Tibial nerve (tissue), 4 donors: Measurements from ENCODE around the gene ACAD9. TPM values are rescaled to one million over a fixed set of nuclear protein-coding genes. Genes with fewer than 3 reads are reported as not detected.

Experiments
- DNase-seq, 2 donors: peaks; one replicate each; pipeline ENCODE4 v3.0.0-alpha.2; 2019; ENCODE audit warnings: low spot score in 2 of 2
- H3K27ac ChIP-seq, 4 donors: fragments of 200-600 bp; sonication (generic) in 3 of 4; one replicate each; pipeline ENCODE4 v1.5.1; 2017 to 2019; ENCODE audit warnings: mild to moderate bottlenecking in 1 of 4
- H3K27me3 ChIP-seq, 2 donors: fragments of 200-600 bp; sonication (generic) in 1 of 2; one replicate each; pipeline versions ENCODE4 v1.5.1 to v1.6.0; 2017 to 2019
- H3K36me3 ChIP-seq, 3 donors: fragments of 200-600 bp; sonication (generic); one replicate each; pipeline ENCODE4 v1.5.1; 2018 to 2019
- H3K4me1 ChIP-seq, 4 donors: fragments of 200-600 bp; sonication (generic) in 3 of 4; one replicate each; pipeline ENCODE4 v1.5.1; 2017 to 2019
- H3K4me3 ChIP-seq, 4 donors: fragments of 200-600 bp; sonication (generic) in 3 of 4; one replicate each; pipeline ENCODE4 v1.5.1; 2017 to 2019; ENCODE audit warnings: mild to moderate bottlenecking in 1 of 4, moderate library complexity in 1 of 4
- H3K9me3 ChIP-seq, 4 donors: fragments of 200-600 bp; sonication (generic) in 3 of 4; one replicate each; pipeline ENCODE4 v1.5.1; 2017 to 2019
- CTCF ChIP-seq, 5 experiments: fragments of 200-600 bp in 3 of 5; fragments of 450-650 bp in 2 of 5; sonication (generic) in 3 of 5; IDR thresholded peaks; one replicate each; pipeline ENCODE4 v1.5.1; 2016 to 2019; ENCODE audit warnings: antibody characterized with exemption in 5 of 5, mild to moderate bottlenecking in 3 of 5, moderate library complexity in 2 of 5
- EP300 ChIP-seq, 2 donors: sonication (generic); formaldehyde crosslinking; IDR thresholded peaks; one replicate each; pipeline ENCODE4 v1.6.1; 2017; ENCODE audit warnings: antibody characterized with exemption in 2 of 2, mild to moderate bottlenecking in 1 of 2
- POLR2A ChIP-seq, 2 donors: fragments of 450-650 bp; IDR thresholded peaks; one replicate each; pipeline ENCODE4 v1.6.1; 2017; ENCODE audit warnings: antibody characterized with exemption in 2 of 2, mild to moderate bottlenecking in 2 of 2, moderate library complexity in 2 of 2
- WGBS, 2 donors: methylation state at CpG; one replicate each; pipeline ENCODE4 v1.1.5; 2018; 5-methylcytosine and 5-hydroxymethylcytosine counted together
- total RNA-seq, 4 donors: library from RNA; depleted of rRNA; stranded (reverse); fragments of >200 nt; gene quantifications; one replicate each; pipeline ENCODE4 v1.1.0, GENCODE V29; 2016

The ACAD9 gene
- total RNA-seq, 4 donors from 2014 or later: 49.6 to 81.9 (median 63.7) TPM

- Histone ChIP-seq H3K4me3 (no peak overlapping the region), H3K9me3 (no peaks in the 10 kb centered on the region), H3K4me1 (no peaks in the 10 kb centered on the region), H3K36me3 (no peaks in the 10 kb centered on the region), H3K27me3 (no peaks in the 10 kb centered on the region), H3K27ac (no peak overlapping the region)
- no peak for DNase-seq
- WGBS, 2 donors: 75 to 85% methylated on average over 4 of the region's 4 CpGs
- no peak for TF ChIP-seq EP300 (IDR thresholded peaks at IDR 0.05)
- no peak for TF ChIP-seq CTCF (IDR thresholded peaks at IDR 0.05)
- no peak for TF ChIP-seq POLR2A (IDR thresholded peaks at IDR 0.05)
These were observed 7.1 kb upstream of the ACAD9 start for GRCh38 chr3:128872282-128872681.

- no peak for TF ChIP-seq POLR2A (IDR thresholded peaks at IDR 0.05)
- no peak for TF ChIP-seq EP300 (IDR thresholded peaks at IDR 0.05)
- no peak for TF ChIP-seq CTCF (IDR thresholded peaks at IDR 0.05)
- no peak overlapping the region for H3K27ac ChIP-seq
- 93 to 94% methylated on average over 8 of the region's 8 CpGs for WGBS, 2 donors
- peaks cover 0 to 3% (median 1%) of the 10 kb centered on the region in 4 donors for H3K4me1 ChIP-seq
- no peak overlapping the region for H3K4me3 ChIP-seq
- no peaks in the 10 kb centered on the region for H3K9me3 ChIP-seq
- no peaks in the 10 kb centered on the region for H3K27me3 ChIP-seq
- no peaks in the 10 kb centered on the region for H3K36me3 ChIP-seq
- no peak for DNase-seq
These were observed 6.7 kb upstream of the ACAD9 start for GRCh38 chr3:128872744-128873143.

GRCh38 chr3:128873244-128874022 is 6.0 kb upstream of the ACAD9 start:
- no peaks in the 10 kb centered on the region for H3K27me3 ChIP-seq
- peaks cover 0 to 10% (median 7%) of the 10 kb centered on the region in 4 donors for H3K4me1 ChIP-seq
- H3K36me3 ChIP-seq: no peaks in the 10 kb centered on the region
- 59% methylated on average over 8 of the region's 8 CpGs for WGBS, 2 donors
- no peak for DNase-seq
- no peaks in the 10 kb centered on the region for H3K9me3 ChIP-seq
- H3K27ac ChIP-seq: no peak overlapping the region
- no peak overlapping the region for H3K4me3 ChIP-seq
- TF ChIP-seq EP300 (IDR thresholded peaks at IDR 0.05): no peak
- TF ChIP-seq POLR2A (IDR thresholded peaks at IDR 0.05): no peak
- no peak for TF ChIP-seq CTCF (IDR thresholded peaks at IDR 0.05)

GRCh38 chr3:128874481-128875180 is 4.8 kb upstream of the ACAD9 start:
- no peak overlapping the region for H3K4me3 ChIP-seq
- H3K27ac ChIP-seq: no peak overlapping the region
- no peak for DNase-seq
- TF ChIP-seq CTCF (IDR thresholded peaks at IDR 0.05): no peak
- no peak for TF ChIP-seq EP300 (IDR thresholded peaks at IDR 0.05)
- TF ChIP-seq POLR2A (IDR thresholded peaks at IDR 0.05): no peak
- H3K9me3 ChIP-seq: no peaks in the 10 kb centered on the region
- peaks cover 0 to 12% (median 8%) of the 10 kb centered on the region in 4 donors for H3K4me1 ChIP-seq
- H3K36me3 ChIP-seq: no peaks in the 10 kb centered on the region
- no peaks in the 10 kb centered on the region for H3K27me3 ChIP-seq
- 52 to 55% methylated on average over 3 of the region's 3 CpGs for WGBS, 2 donors

- no peak for DNase-seq
- WGBS, 2 donors: 32 to 40% methylated on average over 12 of the region's 12 CpGs
These were observed 3.8 kb upstream of the ACAD9 start for GRCh38 chr3:128875556-128876120.

More at GRCh38 chr3:128875556-128876120, 3.8 kb upstream of the ACAD9 start:
- Histone ChIP-seq H3K4me3 (no peak overlapping the region), H3K27ac (no peak overlapping the region), H3K27me3 (no peaks in the 10 kb centered on the region), H3K9me3 (no peaks in the 10 kb centered on the region), H3K36me3 (no peaks in the 10 kb centered on the region), H3K4me1 (peaks cover 0 to 21% (median 13%) of the 10 kb centered on the region in 4 donors)
- TF ChIP-seq EP300 (IDR thresholded peaks at IDR 0.05) (no peak), POLR2A (IDR thresholded peaks at IDR 0.05) (no peak), CTCF (IDR thresholded peaks at IDR 0.05) (peak in 3 of 5 experiments; percentile 6 to 30 (median 25))
